HG02759 (cell line): ENCODE data around the gene SLX1A.
"Not testable (repeated sequence)": the region's sequence is repeated elsewhere in the genome, so short reads cannot be mapped to it uniquely, and the experiment has no call there.

Experiments
- ATAC-seq: cut with Tn5 transposase; IDR thresholded peaks from one replicate; pipeline ENCODE4 v1.9.1; 2021; ENCODE audit warnings: mild to moderate bottlenecking, moderate library complexity; ENCODE audit not compliant: unreplicated experiment

The SLX1A gene

GRCh38 chr16:30184096-30184890, 9.4 kb upstream of the SLX1A start:
- ATAC-seq = peak; percentile 44

DNA sequence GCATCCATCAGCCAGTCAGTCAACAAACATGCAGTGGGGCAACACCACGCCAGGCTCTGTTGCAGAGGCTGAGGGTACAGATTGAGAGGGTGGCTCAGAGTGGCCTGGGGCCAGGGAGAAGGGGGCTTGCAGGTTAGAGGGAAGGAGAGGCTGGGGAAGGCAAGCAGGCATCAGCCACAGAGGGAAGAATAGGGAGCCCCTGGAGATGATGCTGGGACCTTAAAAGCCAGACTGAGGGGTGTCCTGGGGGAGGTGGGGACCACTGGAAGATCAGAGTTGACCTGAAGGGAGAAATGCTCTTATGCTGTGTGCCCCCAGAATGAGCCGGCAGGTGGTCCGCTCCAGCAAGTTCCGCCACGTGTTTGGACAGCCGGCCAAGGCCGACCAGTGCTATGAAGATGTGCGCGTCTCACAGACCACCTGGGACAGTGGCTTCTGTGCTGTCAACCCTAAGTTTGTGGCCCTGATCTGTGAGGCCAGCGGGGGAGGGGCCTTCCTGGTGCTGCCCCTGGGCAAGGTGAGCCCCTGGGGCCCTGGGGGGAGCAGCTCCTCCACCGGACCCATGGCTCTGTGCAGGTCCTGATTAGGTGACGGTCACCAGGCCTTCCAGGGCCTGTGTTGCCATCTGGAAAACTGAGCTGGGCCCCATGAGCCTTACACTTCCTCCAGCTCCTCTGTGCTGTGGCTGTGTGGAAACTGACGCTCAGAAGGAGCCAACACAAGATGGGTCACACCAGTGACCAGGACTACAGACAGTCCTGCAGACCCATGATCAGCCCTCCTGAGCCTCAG, 8.6 kb upstream of the SLX1A start:
- peak; percentile 1 for ATAC-seq

DNA sequence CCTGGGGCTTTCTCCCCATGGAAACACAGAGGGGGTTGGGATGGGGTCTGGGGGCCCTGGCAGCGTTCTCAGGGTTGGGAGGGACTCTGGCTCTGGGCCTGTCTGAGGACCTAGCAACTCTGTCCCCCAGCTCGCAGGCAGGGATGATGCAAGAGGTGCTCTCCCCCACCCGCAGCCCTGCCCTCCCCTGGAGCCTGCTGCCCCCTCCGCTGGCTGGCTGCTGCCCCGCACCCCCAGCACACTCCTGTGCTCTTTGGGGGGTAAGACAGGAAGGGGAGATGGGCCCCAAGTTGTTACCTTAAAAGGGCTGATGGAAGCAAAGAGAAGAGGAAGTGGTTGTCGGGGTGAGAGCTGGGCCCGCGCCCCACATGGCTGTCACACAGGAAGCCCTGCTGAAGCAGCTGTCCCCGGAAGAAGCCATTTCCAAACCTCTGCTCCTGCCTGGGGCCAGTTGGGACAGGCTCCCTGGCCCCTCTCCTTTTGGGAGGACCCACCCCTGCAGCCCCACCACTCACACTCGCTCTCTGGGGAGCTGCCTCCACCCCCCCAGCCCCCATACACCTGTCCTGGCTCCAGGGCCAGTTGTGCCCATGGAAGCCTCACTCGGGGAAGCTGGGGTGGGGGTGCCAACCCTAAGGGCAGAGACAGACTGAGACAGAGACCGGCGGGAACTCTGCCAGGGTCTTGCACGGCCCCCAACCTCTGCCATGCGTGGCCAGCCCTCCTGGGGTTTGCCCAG, 7.8 kb upstream of the SLX1A start:
- peak; percentile 28 for ATAC-seq

DNA sequence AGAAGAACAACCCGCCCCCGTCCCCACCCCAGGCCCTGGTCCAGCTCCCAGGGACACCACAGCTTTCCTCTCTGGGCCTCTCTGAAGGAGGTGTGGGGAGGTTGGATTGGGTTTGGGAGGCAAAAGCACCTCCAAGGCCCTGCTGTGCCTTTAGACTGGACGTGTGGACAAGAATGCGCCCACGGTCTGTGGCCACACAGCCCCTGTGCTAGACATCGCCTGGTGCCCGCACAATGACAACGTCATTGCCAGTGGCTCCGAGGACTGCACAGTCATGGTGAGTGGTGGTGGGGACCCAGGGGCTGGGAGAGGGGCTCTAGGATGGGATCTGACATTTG, 7.3 kb upstream of the SLX1A start:
- no peak for ATAC-seq

GRCh38 chr16:30186782-30187555, 6.7 kb upstream of the SLX1A start:
- no peak for ATAC-seq

GRCh38 chr16:30187556-30187865, 6.2 kb upstream of the SLX1A start:
- no peak for ATAC-seq

DNA sequence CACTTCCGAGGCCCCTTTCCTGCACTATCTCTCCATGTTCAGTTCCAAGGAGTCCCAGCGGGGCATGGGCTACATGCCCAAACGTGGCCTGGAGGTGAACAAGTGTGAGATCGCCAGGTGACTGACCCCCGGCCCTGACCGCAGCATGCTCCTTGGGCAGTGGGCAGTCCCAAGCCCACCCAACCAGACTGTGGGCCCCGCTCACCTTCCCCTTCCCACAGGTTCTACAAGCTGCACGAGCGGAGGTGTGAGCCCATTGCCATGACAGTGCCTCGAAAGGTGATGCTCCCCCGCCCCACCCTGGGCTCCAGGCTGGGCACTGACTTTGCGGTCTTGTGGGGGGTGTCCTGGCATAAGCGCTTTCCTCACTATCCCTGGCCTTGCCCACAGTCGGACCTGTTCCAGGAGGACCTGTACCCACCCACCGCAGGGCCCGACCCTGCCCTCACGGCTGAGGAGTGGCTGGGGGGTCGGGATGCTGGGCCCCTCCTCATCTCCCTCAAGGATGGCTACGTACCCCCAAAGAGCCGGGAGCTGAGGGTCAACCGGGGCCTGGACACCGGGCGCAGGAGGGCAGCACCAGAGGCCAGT, 5.6 kb upstream of the SLX1A start:
- no peak for ATAC-seq

- not testable (repeated sequence) for ATAC-seq
Measured at GRCh38 chr16:30191158-30191557, 2.5 kb upstream of the SLX1A start.

DNA sequence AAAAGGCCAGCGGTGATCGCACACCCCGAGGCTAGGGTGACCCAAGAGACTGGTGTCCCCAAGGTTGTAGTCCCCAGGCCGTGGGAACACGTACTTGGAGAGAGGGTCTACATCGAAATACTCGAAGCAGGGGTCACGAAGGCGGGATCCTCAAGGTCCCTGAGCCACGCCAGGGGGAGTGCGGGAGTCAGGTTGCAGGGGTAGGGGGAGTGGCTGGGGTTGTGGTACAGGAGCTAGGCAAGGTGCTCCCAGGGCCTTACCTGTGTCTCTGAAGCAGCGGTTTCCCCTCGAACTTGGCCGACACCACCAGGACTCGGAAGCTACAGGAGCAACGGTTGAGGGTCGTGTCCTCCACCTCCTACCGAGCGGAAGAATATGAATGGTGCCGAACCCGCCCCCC, 577 bp upstream of the SLX1A start:
- peak; percentile 10 for ATAC-seq

DNA sequence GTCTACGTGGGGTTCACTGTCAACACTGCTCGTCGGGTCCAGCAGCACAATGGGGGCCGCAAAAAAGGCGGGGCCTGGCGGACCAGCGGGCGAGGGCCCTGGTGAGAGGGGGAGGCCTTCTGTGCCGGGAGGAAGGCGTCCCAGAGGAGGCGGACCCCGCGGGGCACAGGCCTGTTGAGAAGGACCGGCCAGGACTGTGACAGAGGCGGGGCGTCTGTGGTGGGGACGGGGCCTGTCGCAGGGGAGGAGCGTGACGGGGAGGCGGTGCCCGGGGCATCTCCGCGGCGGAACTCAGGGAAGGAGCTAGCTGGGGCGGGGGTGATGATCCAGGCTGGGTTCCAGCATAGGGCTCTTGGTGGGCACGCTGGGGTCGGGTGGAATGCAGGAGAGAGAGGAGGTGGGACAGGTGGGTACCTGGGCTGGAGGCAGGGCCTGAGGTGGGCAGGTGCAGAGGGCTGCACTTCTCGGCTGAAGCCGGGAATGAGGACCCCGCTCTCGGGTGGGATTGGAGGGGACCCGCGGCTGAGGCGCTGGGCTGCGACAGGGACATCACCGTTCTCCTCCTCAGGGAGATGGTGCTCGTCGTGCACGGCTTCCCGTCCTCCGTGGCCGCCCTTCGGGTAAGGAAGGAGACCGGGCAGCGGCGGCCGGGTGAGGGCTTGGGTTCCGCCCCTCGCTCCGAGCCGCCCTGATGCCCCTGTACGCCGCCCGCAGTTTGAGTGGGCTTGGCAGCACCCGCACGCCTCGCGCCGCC, 674 bp downstream of the SLX1A start:
- peak; percentile 64 for ATAC-seq

DNA sequence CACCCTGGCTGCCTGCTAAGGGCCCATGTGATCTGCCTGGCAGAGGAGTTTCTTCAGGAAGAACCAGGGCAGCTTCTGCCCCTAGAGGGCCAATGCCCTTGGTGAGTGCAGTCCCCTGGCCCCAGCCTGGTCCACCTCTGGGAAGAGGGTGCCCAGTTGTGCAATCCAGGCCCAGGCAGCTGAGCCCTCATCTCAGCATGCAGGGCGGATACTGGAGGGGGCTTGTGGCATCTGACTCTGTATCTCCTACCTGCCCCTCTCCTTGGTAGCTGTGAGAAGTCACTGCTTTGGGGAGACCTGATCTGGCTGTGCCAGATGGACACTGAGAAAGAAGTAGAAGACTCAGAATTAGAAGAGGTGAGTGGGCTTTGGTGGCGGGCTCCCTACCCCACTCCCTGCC, 3.3 kb downstream of the SLX1A start:
- not testable (repeated sequence) for ATAC-seq

DNA sequence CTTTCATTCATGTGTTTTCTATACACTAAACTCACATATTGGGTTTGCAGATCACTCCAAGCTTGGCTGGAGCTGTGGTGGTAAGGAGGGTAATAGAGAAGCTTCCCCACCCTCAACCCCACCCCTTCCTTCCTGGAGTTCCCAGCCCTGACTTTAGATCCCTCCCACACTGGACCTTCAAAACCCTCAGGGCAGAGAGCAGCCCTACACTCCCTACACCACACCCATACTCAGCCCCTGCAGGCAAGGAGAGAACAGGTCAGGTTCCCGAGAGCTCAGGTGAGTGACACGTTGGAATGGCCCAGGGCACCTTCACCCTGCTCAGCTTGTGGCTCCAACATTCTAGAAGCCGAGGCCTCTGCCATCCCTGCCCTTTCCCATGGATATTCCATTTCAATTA, 5.4 kb downstream of the SLX1A start, which contains the start of gene SULT1A3:
Gene SULT1A3 (plus strand): TSS at position 207 of the 400 bp plus-strand sequence. CDS start 1,474 bp downstream, outside the sequence.
- not testable (repeated sequence) for ATAC-seq

DNA sequence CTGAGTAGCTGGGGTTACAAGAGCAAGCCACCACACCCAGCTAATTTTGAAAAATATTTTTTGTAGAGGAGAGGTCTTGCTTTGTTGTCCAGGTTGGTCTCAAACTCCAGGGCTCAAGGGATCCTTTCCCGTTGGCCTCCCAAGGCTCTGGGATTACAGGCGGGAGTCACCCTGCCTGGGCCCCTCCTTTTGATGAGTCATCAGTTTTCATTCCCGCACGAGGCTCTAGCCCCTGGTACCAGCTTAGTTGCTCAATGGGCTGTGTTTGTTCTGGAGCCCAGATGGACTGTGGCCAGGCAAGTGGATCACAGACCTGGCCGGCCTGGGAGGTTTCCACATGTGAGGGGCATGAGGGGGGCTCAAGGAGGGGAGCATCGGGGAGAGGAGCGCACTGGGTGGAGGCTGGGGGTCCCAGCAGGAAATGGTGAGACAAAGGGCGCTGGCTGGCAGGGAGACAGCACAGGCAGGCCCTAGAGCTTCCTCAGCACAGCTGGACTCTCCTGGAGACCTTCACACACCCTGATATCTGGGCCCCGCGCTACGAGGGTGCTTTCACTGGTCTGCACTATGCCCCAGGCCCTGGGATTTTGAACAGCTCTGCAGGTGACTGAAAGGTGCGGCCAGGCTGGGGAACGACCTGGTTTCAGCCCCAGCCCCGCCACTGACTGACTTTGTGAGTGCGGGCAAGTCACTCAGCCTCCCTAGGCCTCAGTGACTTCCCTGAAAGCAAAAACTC, 6.1 kb downstream of the SLX1A start:
- ATAC-seq = not testable (repeated sequence)

DNA sequence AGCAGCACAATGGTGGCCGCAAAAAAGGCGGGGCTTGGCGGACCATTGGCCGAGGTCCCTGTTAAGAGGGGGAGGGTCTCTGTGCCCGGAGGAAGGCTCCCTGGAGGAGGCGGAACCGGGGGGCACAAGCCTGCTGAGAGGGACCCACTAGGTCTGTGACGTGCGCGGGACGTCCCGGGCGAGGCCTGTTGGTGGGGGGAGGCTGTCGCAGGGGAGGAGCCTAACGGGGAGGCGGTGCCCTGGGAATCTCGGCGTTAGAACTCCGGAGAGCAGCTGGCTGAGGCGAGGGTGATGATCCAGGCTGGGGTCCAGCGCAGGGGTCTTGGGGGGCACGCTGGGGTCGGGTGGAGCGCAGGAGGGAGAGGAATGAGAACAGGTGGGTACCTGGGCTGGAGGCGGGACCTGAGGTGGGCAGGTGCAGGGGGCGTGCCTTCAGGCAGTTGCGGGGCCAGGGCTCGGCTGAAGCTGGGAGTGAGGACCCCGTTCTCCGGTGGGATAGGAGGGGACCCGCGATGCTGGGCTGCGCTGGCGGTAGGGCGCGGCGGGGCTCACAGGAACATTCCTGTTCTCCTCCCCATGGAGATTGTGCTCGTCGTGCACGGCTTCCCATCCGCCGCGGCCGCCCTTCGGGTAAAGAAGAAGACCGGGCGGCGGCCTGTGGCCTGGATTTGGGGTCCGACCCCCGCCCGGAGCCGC, 12.0 kb downstream of the SLX1A start:
- not testable (repeated sequence) for ATAC-seq

- ATAC-seq = not testable (repeated sequence)
Measured at GRCh38 chr16:30206252-30206651, 12.6 kb downstream of the SLX1A start.

DNA sequence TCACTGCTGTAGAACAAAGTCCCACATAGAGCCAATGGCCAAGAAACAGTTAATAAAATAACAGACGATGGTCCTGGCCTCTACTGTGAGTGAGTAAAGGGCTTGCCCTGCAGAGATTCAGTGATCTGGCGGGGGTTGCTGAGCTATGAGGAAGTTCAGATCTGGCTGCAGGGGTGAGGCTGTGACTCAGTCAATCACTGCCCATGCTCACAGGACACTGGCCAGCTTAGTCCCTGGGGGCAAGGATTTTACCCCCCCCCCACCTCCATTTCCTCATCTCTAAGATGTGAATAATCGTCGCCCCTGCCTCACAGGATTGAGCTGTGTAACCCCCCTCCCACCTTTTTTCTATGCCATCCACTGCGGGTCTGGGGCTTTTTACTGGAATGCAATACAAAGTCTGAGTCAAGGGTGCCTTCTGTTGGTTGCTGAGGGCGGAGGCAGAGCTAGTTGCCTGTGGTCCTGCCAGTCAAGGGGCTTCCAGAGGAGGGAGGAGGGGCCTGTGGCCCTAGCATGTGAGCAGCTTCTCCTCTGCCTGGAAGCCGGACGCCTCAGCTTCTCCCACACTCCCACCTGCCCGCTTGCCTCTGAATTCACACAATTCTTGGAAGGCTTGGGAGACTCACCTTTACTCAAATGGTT, 13.5 kb downstream of the SLX1A start:
- not testable (repeated sequence) for ATAC-seq

- not testable (repeated sequence) for ATAC-seq
Measured at GRCh38 chr16:30209032-30209431, 15.4 kb downstream of the SLX1A start.

DNA sequence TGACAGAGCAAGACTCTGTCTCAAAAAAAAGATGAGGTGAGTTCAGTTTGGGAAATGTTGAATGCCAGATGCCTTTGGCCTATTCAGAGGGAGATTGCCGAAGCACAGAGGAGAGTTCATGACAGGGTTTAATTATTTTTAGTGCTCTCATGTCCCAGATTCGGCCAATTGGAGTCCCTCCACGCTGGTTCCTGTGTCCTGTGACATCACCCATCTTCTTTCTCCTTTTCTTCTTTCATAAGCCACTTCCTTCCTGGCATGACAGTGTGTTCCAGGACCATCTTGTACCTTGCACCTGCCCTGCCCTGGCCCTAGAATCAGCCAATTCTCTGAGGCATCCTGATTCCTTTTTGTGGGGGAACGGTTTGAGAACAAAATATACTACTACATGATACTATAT, 17.7 kb downstream of the SLX1A start:
- ATAC-seq = not testable (repeated sequence)
